Measurements from ENCODE around the gene SUGCT.
"Not testable (repeated sequence)": the region's sequence is repeated elsewhere in the genome, so short reads cannot be mapped to it uniquely, and the experiment has no call there.

Gene SUGCT

DNA sequence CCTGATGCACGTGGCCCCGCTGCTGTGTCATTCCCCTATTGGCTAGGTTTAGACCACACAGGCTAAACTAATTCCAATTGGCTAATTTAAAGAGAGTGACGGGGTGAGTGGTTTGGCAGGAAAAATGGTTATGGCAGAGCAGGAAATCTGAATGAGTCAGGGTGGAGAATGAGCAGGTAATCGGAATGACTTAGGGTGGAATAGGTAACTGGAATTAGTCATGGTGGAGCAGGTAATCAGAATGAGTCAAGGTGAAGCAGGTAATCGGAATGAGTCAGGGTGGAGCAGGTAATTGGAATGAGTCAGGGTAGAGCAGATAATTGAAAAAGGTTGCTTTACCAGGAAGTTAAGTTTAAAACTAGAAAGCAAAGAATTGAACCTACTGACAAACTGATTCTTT is 7.1 kb downstream of the SUGCT start:
- not testable (repeated sequence) for DNase-seq

DNA sequence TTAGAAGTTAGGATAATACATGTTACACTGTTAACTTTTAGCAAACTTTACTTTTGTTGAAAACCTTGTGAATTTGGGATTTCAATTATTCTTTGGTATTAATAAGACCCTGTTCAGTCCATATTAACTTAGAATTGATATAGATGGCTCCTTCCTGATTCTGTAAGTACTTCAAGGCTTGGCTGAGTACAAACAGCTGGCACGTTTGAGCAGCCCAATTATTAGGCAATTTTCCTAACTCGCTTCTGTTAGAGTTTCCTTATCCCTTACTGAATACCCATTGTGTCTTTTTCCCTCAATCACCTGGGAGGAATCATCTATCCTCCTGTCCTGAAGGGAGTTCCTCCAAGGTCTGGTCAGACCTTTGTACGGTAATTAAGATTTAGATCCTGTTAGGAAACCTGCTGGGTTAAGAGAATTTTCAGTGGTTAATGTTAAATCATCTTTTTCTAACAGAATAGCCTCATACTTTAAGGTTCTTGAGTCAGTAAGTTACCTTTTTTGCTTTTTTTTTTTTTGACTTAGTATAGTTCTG is 10.9 kb downstream of the SUGCT start:
- not testable (repeated sequence) for DNase-seq

DNA sequence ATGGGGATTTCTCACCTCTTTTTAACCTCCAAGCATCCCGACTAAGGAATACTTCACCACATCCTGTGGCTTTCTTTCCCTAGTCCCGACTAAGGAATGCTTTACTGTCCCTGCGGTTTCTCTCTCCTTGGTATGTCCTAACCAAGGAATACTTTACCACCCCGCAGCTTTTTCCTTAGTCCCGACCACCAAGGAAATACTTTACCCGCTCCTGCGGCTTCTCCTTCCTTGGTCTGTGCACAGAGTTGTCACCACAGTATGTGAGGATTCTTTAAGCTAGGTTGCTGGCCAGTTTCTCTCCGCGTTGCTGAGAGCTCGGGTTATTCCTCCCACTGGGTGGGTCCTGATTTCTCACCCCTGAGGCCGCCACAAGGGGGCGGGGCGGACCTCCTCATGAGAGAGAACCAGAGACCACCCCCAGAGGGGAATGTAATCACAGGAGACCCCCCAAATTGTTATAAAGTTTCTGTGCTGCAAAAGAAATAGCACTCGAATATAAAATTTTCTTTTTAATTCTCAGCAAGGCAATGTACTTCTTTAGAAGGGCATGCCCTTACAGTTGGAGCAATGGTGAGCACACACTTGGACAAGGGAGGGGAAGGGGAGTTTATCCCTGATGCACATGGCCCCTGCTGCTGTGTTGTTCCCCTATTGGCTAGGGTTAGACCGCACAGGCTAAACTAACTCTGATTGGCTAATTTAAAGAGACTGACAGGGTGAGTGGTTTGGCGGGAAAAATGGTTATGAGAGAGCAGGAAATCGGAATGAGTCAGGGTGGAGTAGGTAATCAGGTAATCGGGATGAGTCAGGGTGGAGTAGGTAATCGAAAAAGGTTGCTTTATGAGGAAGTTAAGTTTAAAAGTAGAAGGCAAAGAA is 12.8 kb downstream of the SUGCT start:
- DNase-seq: no peak

DNA sequence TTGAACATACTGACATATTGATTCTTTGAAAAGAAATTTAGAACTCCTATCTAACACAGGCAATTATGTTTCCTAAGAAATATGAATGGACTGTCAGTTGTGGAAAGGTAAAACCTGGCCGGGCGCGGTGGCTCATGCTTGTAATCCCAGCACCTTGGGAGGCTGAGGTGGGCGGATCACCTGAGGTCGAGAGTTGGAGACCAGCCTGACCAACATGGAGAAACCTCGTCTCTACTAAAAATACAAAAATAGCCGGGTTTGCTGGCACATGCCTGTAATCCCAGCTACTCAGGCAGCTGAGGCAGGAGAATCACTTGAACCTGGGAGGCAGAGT is 13.4 kb downstream of the SUGCT start:
- not testable (repeated sequence) for DNase-seq

DNA sequence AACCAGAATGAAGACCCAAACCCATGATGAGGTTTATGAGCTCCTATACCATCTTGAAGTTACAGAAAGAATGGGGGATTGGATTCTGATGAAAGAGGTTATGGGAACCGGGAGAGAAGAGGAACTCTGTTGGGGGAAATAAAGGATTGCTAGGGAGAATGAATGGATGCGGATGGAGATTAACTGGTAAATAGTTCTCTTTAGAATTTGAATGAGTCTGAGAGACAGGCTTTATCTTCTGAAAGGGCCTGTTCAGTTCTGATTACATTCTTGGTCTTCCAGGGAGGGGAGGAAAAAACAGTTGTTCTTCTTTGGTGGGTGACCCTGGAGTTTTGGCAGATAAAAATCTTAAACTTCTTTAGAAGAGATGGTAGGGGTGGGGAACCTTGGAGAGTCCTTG is 13.9 kb downstream of the SUGCT start:
- no peak for DNase-seq

DNA sequence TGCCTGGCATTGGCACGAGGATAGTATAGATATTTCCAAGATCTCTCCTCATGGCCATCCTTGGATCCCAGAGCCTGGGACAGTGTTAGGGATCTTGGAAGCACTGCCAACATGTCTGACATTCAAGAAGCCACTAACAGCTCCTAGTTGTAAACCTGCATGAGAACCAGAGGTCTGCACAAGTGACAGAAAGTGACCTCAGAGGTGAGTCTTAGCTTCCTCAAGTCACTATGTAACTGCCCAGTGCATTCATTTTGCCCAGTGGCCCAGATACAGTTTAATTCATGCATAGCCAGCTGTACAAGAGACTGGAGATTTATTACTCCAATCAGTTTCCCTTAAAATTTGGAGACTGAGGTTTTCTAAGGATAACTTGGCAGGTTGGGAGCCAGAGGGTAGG is 16.7 kb downstream of the SUGCT start:
- no peak for DNase-seq

DNA sequence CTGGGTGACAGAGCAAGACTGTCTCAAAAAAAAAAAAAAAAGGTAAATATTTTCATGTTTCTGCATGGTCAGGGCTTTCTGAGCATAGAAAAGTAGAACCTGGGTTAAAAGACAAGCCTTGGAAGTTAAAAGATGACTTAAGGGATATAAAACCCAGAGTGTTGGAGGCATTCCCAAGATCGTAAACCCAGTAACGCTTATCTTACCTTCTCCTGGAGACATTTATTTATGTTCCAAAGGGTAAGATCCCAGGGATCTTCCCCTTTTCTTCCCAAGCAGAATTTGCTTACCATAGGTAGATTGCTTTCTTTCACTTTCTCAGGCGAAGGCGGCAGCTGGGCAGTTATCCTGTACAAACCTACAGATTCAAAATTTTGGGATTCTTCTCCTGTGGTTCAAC is 22.2 kb downstream of the SUGCT start:
- no peak for DNase-seq

DNA sequence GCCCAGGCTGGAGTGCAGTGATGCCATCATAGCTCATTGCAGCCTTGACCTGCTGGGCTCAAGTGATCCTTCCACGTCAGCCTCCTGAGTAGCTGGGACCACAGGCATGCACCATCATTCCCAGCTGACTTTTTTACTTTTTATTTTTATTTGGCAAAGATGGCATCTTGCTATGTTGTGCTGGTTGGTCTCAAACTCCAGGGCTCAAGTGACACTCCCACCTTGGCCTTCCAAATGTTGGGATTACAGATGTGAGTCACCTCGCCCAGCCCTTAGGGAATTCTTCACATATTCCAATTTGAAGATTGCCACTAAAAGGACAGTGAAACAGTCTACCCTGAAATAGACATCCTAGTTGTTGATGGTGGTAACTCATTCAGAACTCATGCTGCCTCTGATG is 27.7 kb downstream of the SUGCT start:
- no peak for DNase-seq

DNA sequence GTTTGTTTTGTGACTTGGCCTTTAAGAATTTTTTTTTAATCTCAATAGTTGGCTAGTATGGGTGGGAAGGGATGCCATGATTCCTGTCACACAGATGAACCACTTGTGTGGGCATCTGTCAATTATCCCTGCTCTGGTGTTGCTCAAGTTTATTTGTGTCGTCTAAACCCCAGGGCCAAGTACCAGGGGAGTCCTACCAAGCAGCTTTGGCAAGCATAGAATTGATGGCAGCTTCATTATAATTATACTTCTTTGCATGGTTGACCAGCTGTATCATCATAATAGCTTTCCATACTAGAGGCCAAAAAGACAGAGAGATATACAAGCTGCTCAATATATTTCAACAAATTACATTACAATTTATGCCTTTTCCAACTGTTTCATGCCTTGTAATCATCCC is 30.4 kb downstream of the SUGCT start:
- DNase-seq: no peak

DNA sequence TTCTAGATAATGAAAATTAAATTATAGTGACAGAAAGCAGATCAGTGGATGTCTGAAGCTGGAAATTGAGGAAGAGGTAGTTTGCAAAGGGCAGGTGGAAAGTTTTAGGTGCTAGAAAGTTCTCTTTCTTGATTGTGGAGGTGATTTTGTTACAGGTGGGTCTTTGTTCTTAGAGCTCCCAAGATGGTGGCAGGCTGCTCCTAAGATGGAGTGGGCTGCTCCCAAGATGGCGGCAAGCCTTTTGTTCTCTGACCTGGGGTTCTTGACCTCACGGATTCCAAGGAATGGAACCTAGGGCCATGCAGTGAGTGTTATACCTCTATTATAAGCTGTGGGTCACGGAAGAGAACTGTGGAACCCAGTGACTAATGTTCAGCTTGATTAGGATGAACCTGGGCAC is 32.5 kb downstream of the SUGCT start:
- DNase-seq: no peak

DNA sequence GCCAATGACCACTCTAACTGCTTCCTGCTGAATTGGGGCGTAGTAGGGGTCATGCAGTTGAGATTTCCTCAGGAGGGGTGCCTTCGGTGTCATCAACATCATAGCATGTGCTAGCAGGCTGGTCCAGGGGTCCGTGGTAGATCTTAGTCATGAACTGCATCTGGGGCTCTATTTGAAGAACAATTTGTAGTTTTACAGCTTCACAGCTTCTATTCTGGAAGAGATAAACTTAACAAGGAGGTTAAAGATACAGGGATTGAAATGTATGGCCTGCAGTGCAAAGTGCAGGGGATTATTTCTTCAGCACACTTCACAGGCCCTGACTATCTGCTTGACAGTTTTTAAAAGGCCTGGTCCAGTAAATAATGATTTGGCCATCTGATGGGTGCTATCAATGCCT is 33.5 kb downstream of the SUGCT start:
- DNase-seq: not testable (repeated sequence)

DNA sequence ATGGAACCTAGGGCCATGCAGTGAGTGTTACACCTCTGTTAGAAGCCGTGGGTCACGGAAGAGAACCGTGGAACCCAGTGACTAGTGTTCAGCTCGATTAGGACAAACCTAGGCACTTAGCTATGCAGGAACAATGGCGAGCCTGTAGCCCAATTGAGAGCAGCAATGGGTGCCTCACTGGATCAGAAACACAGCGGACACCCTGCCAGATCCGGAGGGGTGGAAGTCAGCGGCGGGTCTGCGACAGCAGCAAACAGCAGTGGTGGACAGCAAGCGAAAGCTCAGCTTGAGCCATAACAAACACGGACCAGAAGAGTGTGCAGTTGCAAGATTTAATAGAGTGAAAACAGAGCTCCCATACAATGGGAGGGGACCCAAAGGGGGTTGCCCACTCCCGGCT is 38.3 kb downstream of the SUGCT start:
- not testable (repeated sequence) for DNase-seq

DNA sequence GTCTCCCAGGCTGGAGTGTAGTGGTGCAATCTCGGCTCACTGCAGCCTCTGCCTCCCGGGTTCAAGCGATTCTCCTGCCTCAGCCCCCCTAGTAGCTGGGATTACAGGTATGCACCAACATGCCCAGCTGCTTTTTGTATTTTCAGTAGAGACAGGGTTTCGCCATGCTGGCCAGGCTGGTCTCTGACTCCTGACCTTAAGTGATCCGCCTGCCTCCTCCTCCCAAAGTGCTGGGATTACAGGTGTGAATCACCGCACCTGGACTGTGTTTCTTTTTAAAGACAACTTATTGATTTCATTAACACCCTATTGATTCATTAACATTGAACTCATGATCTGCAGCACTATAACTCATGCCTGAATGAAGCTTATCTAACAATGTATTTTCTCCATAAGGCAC is 40.5 kb downstream of the SUGCT start:
- DNase-seq: not testable (repeated sequence)

DNA sequence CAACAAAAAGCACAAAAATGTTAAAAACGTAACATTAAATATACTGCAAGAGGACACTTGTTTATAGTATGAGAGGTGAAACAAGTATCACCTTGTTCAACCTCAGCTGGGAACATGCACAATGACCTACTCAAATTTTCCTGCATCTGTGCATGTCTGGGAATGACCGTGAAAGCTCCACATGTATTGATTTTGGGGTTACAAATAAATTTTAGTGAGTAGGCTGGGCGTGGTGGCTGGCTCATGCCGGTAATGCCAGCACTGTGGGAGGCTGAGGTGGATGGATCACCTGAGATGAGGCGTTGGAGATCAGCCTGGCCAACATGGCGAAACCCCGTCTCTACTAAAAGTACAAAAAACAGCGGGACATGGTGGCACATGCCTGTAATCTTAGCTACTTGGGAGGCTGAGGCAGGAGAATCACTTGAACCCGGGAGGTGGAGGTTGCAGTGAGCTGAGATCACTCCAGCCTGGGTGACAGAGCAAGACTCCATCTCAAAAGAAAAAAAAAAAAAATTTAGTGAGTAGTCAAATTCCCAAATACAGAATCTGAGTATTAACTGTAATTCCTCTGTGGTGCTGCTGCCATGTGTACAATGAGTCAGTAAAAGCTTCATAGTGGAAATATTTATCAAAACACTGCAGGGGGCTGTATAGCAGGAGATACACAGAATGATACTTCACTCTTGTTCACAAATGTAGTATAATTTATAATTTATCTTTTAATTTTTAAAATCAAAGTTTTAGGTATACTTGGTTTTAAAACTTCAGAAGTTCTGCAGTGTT is 41.1 kb downstream of the SUGCT start:
- no peak for DNase-seq

DNA sequence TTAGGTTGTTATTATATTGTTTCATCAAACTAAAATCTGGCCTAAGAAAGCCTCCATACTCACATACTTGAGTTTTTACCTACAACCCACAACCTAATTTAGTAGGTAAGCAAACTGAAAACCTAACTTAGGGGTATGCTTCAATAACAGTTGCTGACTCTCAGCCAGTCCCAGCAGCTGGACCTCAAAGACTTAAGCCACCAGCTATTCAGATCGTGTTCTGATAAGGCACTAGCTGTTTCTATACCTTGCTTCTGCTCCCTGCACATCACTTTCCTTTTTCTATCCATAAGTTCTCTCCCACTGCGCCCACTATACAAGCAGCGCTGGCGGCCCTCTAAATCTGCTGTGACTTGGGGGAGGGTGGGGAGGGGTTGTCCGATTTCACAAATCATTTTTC is 42.3 kb downstream of the SUGCT start:
- no peak for DNase-seq

DNA sequence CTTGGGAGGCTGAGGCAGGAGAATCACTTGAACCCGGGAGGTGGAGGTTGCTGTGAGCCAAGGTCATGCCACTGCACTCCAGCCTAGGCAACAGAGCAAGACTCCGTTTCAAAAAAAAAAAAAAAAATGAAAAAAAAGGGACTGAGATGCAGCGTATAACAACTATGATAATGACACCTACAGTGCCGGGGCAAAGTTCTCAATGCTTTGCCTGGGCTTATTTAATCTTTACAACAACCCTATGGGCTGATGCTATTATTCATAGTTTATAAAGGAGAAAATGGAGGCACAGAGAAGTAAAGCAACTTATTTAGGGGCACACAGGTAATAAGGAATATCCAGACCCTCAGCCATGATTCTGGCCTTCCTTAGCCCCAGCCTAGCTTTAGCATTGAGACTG is 47.6 kb downstream of the SUGCT start:
- DNase-seq: no peak

DNA sequence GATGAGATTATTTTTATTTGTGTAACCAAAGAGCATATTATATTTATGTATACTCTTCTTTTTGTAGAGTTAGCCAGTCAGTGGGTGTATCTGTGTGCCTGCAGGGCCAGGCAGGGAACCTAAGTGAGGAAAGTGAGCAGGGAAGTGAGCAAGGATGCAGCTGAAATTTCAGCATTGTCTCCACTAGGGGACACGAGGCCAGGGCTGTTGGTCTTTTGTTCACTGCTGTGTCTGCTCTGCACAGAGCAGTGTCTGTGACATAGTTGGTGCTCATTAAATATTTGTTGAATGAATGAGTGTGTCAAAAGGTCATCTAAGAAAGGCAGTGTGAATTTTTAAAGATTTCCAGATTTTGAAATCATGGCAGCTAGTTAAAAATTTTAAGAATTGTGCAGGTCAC is 51.8 kb downstream of the SUGCT start:
- no peak for DNase-seq

DNA sequence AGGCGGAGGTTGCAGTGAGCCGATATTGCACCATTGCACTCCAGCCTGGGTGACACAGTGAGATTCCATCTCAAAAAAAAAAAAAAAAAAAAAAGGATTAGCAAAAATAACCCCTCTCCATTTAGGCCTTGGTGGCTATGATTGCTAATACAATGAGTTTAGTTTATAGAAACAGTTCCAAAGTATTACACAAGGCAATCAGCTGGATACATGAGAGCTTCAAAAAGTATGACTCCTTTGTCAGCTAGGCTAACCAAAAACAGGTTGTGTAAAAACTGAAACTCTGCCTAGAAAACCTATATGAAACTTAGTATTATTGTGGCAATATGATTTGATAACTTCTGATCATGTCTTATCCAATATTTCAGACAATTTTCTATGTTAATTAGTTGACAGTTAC is 57.2 kb downstream of the SUGCT start:
- DNase-seq: no peak

DNA sequence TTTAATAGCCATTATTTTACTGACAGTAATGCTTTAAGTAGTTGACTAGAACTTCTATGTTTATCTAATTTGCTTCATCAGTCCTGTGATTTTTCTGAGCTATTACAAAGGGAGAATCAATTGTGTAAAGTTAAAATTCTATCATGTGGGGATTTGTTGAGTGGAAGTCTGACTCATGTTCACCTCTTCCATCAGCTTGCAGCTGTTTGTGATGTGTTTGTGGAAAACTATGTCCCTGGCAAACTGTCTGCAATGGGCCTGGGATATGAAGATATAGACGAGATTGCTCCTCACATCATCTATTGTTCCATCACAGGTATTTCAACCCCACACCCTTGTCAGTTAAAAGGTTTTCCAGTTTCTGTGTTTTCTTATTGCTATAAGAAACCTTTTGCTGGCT is 59.9 kb downstream of the SUGCT start:
- no peak for DNase-seq

DNA sequence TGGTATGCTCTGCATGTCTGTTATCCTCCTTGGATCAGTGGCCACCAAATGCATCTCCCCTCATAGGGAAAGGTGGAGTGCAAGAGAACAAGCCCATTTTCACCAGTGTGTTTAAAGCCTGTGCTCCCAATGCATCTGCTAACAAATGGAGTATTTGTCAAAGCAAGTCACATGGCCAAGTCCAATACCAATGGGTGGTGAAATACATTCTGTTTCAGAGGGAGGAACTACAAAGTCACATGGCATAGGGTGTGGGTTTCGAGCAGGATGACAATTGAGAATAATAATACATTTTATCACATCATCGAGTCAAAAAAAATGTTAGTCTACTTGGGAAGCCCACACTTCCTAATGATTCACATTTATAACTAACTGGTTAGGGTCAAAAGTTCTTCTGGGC is 62.7 kb downstream of the SUGCT start:
- DNase-seq: no peak

DNA sequence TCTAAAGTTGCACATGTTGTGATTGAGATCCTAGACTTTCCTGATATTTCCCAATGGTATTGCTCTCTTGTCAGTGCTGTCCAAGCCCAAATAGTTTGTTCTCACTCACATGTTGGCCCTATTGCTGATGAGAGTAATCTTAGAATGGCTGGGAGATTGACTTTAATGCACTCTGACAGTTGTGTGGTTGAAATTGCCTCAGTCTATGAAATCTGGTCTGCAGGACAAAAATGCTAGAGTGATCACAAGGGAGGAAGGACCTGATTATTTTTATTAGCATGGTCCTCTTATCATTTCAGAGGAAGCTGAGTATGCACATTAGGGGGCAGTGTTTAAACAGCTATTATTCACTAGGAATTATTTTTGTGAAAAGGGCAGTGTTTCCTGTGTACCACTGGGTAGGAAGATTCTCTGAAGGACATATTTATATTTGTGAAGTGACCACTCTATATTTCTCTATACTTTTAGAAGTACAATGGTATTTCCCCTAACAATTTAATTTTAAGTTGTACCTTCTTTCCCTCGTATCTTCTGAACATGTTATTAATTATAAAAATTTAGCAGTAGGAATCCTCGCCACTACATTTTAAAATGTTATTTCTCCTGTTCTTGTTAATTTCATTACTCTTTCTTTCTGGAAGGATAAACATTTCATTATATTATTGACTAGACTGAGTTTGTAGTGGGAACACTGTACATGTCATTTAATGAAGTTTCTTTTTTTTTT is 64.4 kb downstream of the SUGCT start:
- no peak for DNase-seq

DNA sequence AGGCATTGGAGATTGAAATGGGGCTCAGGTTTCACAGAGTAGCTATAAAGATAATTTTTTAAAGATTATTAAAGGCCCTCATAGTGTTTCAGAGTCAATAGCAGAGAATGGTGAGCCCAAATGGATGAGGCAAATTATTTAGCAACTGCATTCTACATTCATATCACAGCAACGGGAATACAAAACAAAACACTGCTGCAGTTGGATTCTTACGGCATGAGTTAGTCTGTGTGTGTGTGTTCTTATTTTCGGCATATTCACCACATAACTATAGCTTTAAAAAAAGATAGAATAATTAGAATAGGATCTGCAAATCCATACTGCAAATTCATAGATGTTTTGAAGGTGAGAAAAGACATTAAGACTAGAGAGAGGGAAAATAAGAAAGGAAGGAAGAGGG is 66.0 kb downstream of the SUGCT start:
- DNase-seq: no peak

DNA sequence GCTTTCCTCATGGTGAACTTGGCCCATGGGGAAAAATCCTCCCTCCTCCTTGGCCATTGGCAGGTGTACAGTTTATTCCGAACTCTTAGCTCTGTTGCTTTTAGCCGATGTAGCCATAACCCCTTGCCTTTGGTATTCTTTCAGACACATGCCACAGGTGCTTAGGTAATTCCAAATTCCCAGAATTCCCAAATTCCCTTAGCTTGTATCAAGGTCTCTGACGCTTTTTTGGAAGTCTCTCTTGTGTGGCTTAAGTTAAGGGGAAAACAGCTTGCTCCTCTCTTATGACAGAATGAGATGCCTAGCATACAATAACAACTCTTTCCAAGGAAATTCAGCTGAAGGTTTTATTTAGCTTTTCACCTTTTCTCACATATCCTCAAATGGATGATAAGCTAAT is 68.0 kb downstream of the SUGCT start:
- no peak for DNase-seq

DNA sequence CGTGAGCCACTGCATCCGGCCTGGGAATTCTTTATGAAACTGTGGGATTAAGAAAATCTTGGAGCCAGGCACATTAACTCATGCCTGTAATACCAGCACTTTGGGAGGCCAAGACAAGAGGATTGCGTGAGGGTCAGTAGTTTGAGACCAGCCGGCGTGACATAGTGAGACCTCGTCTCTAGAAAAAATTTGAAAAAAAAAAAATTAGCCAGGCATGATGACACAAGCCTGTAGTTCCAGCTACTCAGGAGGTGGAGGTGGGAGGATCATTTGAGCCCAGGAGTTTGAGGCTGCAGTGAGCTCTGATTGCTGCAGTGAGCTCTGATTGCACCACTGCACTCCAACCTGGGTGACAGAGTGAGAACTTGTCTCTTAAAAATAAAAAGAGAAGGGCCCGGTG is 69.8 kb downstream of the SUGCT start:
- DNase-seq: no peak
